HG02588 (cell line): ENCODE measurements around the gene TLE4.
"Not testable (repeated sequence)": the region's sequence is repeated elsewhere in the genome, so short reads cannot be mapped to it uniquely, and the experiment has no call there.

Experiments used
- ATAC-seq: cut with Tn5 transposase; IDR thresholded peaks from one replicate; pipeline ENCODE4 v1.9.1; 2021; ENCODE audit warnings: mild to moderate bottlenecking, moderate library complexity; ENCODE audit not compliant: unreplicated experiment

TLE4 gene

GRCh38 chr9:79598562-79599345, 27.0 kb downstream of the TLE4 start:
- no peak for ATAC-seq

- no peak for ATAC-seq
Measured at GRCh38 chr9:79600466-79600865, 28.7 kb downstream of the TLE4 start.

GRCh38 chr9:79603222-79603920, 31.6 kb downstream of the TLE4 start:
- ATAC-seq: no peak

- ATAC-seq: no peak
Measured at GRCh38 chr9:79604149-79604548, 32.4 kb downstream of the TLE4 start.

- no peak for ATAC-seq
Measured at GRCh38 chr9:79604921-79605562, 33.3 kb downstream of the TLE4 start.

GRCh38 chr9:79606529-79606928, 34.8 kb downstream of the TLE4 start:
- ATAC-seq: not testable (repeated sequence)

GRCh38 chr9:79609468-79610018, 37.8 kb downstream of the TLE4 start:
- ATAC-seq: no peak

- ATAC-seq: no peak
Measured at GRCh38 chr9:79610019-79610631, 38.4 kb downstream of the TLE4 start.

- ATAC-seq: peak; percentile 92
Measured at GRCh38 chr9:79610791-79611614, 39.2 kb downstream of the TLE4 start.

- no peak for ATAC-seq
Measured at GRCh38 chr9:79613145-79613544, 41.4 kb downstream of the TLE4 start.

GRCh38 chr9:79615038-79615437, 43.3 kb downstream of the TLE4 start:
- ATAC-seq: no peak

GRCh38 chr9:79616013-79616412, 44.2 kb downstream of the TLE4 start:
- ATAC-seq: no peak

GRCh38 chr9:79616971-79617370, 45.2 kb downstream of the TLE4 start:
- no peak for ATAC-seq

- ATAC-seq: no peak
Measured at GRCh38 chr9:79617395-79617794, 45.6 kb downstream of the TLE4 start.

GRCh38 chr9:79619930-79620329, 48.2 kb downstream of the TLE4 start:
- ATAC-seq: no peak

GRCh38 chr9:79621916-79622575, 50.3 kb downstream of the TLE4 start:
- ATAC-seq: no peak

- ATAC-seq: peak; percentile 90
Measured at GRCh38 chr9:79623799-79624721, 52.3 kb downstream of the TLE4 start.

GRCh38 chr9:79629721-79630120, 58.0 kb downstream of the TLE4 start:
- ATAC-seq: no peak
